ENCODE results near the gene FRAS1. TPM values are rescaled to one million over a fixed set of nuclear protein-coding genes. Genes with fewer than 3 reads are reported as not detected.

Gene FRAS1
- total RNA-seq, 2 experiments from 2014 or later = 0.05 to 0.22 TPM

GRCh38 chr4:78019414-78019813 is 37.7 kb upstream of the FRAS1 start:
- Mint-ChIP-seq H3K36me3 (ENCODE audit: low read depth) (no peaks in the 10 kb centered on the region), H3K4me3 (no peak overlapping the region), H3K27me3 (no peaks in the 10 kb centered on the region), H3K4me1 (ENCODE audit: low read depth) (no peaks in the 10 kb centered on the region), H3K27ac (no peak overlapping the region), H3K9me3 (no peaks in the 10 kb centered on the region)
- no peak for ATAC-seq
- no peak for DNase-seq
- ChIA-PET POLR2A (no interaction called here), CTCF (no interaction called here)
- intact Hi-C loops (cut with micrococcal nuclease) = no loop called here
- TF ChIP-seq CTCF (IDR thresholded peaks at IDR 0.05) = no peak

GRCh38 chr4:78020677-78021076 is 36.4 kb upstream of the FRAS1 start:
- Mint-ChIP-seq H3K9me3 (no peaks in the 10 kb centered on the region), H3K4me1 (ENCODE audit: low read depth) (no peaks in the 10 kb centered on the region), H3K4me3 (no peak overlapping the region), H3K27me3 (no peaks in the 10 kb centered on the region), H3K36me3 (ENCODE audit: low read depth) (no peaks in the 10 kb centered on the region), H3K27ac (no peak overlapping the region)
- DNase-seq = no peak
- TF ChIP-seq CTCF (IDR thresholded peaks at IDR 0.05) = no peak
- intact Hi-C loops (cut with micrococcal nuclease) = no loop called here
- POLR2A ChIA-PET = no interaction called here
- CTCF ChIA-PET = no interaction called here
- no peak for ATAC-seq

- no peak for TF ChIP-seq CTCF (IDR thresholded peaks at IDR 0.05)
- DNase-seq (no peak), ATAC-seq (no peak)
- no peak overlapping the region for H3K27ac Mint-ChIP-seq
- H3K27me3 Mint-ChIP-seq = no peaks in the 10 kb centered on the region
- H3K36me3 Mint-ChIP-seq (ENCODE audit: low read depth) = no peaks in the 10 kb centered on the region
- no peak overlapping the region for H3K4me3 Mint-ChIP-seq
- ChIA-PET CTCF (no interaction called here), POLR2A (no interaction called here)
- intact Hi-C loops (cut with micrococcal nuclease) = no loop called here
- no peaks in the 10 kb centered on the region for H3K9me3 Mint-ChIP-seq
- H3K4me1 Mint-ChIP-seq (ENCODE audit: low read depth) = no peaks in the 10 kb centered on the region
Measured at GRCh38 chr4:78022517-78022916, 34.6 kb upstream of the FRAS1 start.

GRCh38 chr4:78024085-78024484 is 33.0 kb upstream of the FRAS1 start:
- TF ChIP-seq CTCF (IDR thresholded peaks at IDR 0.05) = no peak
- DNase-seq = no peak
- H3K4me3 Mint-ChIP-seq = no peak overlapping the region
- H3K27me3 Mint-ChIP-seq = no peaks in the 10 kb centered on the region
- H3K9me3 Mint-ChIP-seq = no peaks in the 10 kb centered on the region
- intact Hi-C loops (cut with micrococcal nuclease) = no loop called here
- no peak overlapping the region for H3K27ac Mint-ChIP-seq
- ChIA-PET POLR2A (no interaction called here), CTCF (no interaction called here)
- no peak for ATAC-seq
- H3K4me1 Mint-ChIP-seq (ENCODE audit: low read depth) = no peaks in the 10 kb centered on the region
- no peaks in the 10 kb centered on the region for H3K36me3 Mint-ChIP-seq (ENCODE audit: low read depth)

- intact Hi-C loops (cut with micrococcal nuclease) = no loop called here
- no peaks in the 10 kb centered on the region for H3K36me3 Mint-ChIP-seq (ENCODE audit: low read depth)
- H3K4me3 Mint-ChIP-seq = no peak overlapping the region
- POLR2A ChIA-PET = no interaction called here
- H3K27me3 Mint-ChIP-seq = no peaks in the 10 kb centered on the region
- TF ChIP-seq CTCF (IDR thresholded peaks at IDR 0.05) = no peak
- no peak for ATAC-seq
- CTCF ChIA-PET = no interaction called here
- H3K27ac Mint-ChIP-seq = no peak overlapping the region
- no peaks in the 10 kb centered on the region for H3K9me3 Mint-ChIP-seq
- no peaks in the 10 kb centered on the region for H3K4me1 Mint-ChIP-seq (ENCODE audit: low read depth)
- no peak for DNase-seq
Measured at GRCh38 chr4:78024576-78025091, 32.5 kb upstream of the FRAS1 start.

All from activated CD8-positive, alpha-beta T cell treated with anti-CD3 and anti-CD28 coated beads for 36 hours (primary cell).